Suprapubic skin (tissue), 4 donors: ENCODE results near the gene FBXO10. TPM values are rescaled to one million over a fixed set of nuclear protein-coding genes. Genes with fewer than 3 reads are reported as not detected.

Experiments
- DNase-seq, 2 donors: peaks; one replicate each; pipeline ENCODE4 v3.0.0-alpha.2; 2019; ENCODE audit warnings: low spot score in 2 of 2
- H3K27ac ChIP-seq: fragments of 200-600 bp; sonication (generic); one replicate; pipeline ENCODE4 v1.5.1; 2019
- H3K27me3 ChIP-seq: fragments of 200-600 bp; sonication (generic); one replicate; pipeline ENCODE4 v1.5.1; 2019
- H3K36me3 ChIP-seq: fragments of 200-600 bp; sonication (generic); one replicate; pipeline ENCODE4 v1.5.1; 2019
- H3K4me1 ChIP-seq: fragments of 200-600 bp; sonication (generic); one replicate; pipeline ENCODE4 v1.5.1; 2019
- H3K4me3 ChIP-seq: fragments of 200-600 bp; sonication (generic); one replicate; pipeline ENCODE4 v1.5.1; 2019; ENCODE audit warnings: mild to moderate bottlenecking
- H3K9me3 ChIP-seq: fragments of 200-600 bp; sonication (generic); one replicate; pipeline ENCODE4 v1.5.1; 2019
- EP300 ChIP-seq: sonication (generic); formaldehyde crosslinking; IDR thresholded peaks from one replicate; pipeline ENCODE4 v1.6.1; 2017; ENCODE audit warnings: antibody characterized with exemption
- POLR2A ChIP-seq, 2 donors: fragments of 450-650 bp; IDR thresholded peaks; one replicate each; pipeline ENCODE4 v1.6.1; 2017; ENCODE audit warnings: antibody characterized with exemption in 2 of 2, mild to moderate bottlenecking in 2 of 2, moderate library complexity in 2 of 2
- POLR2AphosphoS5 ChIP-seq, 3 donors: sonication (generic); formaldehyde crosslinking; IDR thresholded peaks; one replicate each; pipeline ENCODE4 v1.6.1; 2017; ENCODE audit warnings: antibody characterized with exemption in 3 of 3
- WGBS: methylation state at CpG from one replicate; pipeline ENCODE4 v1.1.5; 2018; 5-methylcytosine and 5-hydroxymethylcytosine counted together
- total RNA-seq, 4 donors: library from RNA; depleted of rRNA; stranded (reverse); fragments of >200 nt; gene quantifications; one replicate each; pipeline ENCODE4 v1.1.0, GENCODE V29; 2016
- TF ChIP-seq, protein P1 (sequence below), 2 donors: fragments of 200-600 bp in 1 of 2; fragments of 450-650 bp in 1 of 2; sonication (generic) in 1 of 2; IDR thresholded peaks; one replicate each; pipeline ENCODE4 v1.5.1; 2016 to 2019; ENCODE audit warnings: antibody characterized with exemption in 2 of 2, mild to moderate bottlenecking in 1 of 2, moderate library complexity in 1 of 2

The FBXO10 gene
- total RNA-seq, 4 donors from 2014 or later, result 2.7 to 4.7 (median 3.2) TPM

- DNase-seq, result no peak
- Histone ChIP-seq H3K27ac (no peak overlapping the region), H3K4me3 (no peak overlapping the region), H3K36me3 (peaks cover 89% of the 10 kb centered on the region), H3K9me3 (no peaks in the 10 kb centered on the region), H3K27me3 (no peaks in the 10 kb centered on the region), H3K4me1 (no peaks in the 10 kb centered on the region)
- TF ChIP-seq, protein P1, sequence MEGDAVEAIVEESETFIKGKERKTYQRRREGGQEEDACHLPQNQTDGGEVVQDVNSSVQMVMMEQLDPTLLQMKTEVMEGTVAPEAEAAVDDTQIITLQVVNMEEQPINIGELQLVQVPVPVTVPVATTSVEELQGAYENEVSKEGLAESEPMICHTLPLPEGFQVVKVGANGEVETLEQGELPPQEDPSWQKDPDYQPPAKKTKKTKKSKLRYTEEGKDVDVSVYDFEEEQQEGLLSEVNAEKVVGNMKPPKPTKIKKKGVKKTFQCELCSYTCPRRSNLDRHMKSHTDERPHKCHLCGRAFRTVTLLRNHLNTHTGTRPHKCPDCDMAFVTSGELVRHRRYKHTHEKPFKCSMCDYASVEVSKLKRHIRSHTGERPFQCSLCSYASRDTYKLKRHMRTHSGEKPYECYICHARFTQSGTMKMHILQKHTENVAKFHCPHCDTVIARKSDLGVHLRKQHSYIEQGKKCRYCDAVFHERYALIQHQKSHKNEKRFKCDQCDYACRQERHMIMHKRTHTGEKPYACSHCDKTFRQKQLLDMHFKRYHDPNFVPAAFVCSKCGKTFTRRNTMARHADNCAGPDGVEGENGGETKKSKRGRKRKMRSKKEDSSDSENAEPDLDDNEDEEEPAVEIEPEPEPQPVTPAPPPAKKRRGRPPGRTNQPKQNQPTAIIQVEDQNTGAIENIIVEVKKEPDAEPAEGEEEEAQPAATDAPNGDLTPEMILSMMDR (IDR thresholded peaks at IDR 0.05), result no peak
- no peak for TF ChIP-seq EP300
- no peak for TF ChIP-seq POLR2AphosphoS5 (IDR thresholded peaks at IDR 0.05)
- no peak for TF ChIP-seq POLR2A (IDR thresholded peaks at IDR 0.05)
- WGBS, result 81% methylated on average over 6 of the region's 6 CpGs
Observed at GRCh38 chr9:37499297-37499696, 76.9 kb downstream of the FBXO10 start.

DNA sequence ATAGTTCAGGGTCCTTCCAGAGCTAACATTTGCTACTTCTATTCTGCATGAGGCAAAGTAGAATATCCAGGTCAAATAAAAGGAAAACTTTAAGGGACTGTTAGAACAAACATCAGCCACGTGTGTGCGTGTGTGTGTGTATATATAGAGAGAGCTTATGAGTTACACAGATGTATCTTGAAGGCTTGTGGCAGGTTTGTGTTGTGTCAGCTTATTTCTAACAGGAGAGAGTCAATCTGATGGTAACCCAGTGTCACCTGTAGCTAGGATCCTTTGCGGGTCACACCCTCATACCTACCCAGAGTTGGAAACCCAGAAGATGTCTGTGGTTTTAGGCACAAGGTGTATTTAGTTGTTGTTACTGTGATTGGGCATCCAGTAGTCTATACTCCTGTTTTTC is 77.7 kb downstream of the FBXO10 start:
- no peak for DNase-seq
- Histone ChIP-seq H3K27ac (no peak overlapping the region), H3K36me3 (peaks cover 90% of the 10 kb centered on the region), H3K4me3 (no peak overlapping the region), H3K9me3 (no peaks in the 10 kb centered on the region), H3K4me1 (no peaks in the 10 kb centered on the region), H3K27me3 (no peaks in the 10 kb centered on the region)
- no peak for TF ChIP-seq POLR2A (IDR thresholded peaks at IDR 0.05)
- TF ChIP-seq POLR2AphosphoS5 (IDR thresholded peaks at IDR 0.05), result no peak
- TF ChIP-seq EP300, result no peak
- TF ChIP-seq, protein P1 (IDR thresholded peaks at IDR 0.05), result no peak
- 54% methylated on average over 3 of the region's 3 CpGs for WGBS

DNA sequence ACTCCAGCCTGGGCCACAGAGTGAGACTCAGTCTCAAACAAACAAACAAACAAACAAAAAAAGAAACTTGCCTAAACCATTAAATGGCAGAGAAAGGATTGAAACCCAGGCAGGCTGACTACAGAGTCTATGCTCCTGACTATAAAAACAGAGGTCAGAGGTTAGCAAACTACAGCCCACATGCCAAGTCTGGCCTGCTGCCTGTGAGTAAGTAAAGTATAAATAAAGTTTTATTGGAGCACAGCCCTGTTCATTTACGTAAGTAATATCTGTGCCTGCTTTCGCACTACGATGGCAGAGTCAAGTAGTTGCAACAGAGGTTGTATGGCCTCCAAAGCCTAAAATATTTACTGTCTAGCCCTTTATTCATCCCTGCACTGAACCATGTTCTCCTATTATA is 78.9 kb downstream of the FBXO10 start:
- H3K4me3 ChIP-seq, result no peak overlapping the region
- no peaks in the 10 kb centered on the region for H3K4me1 ChIP-seq
- H3K27ac ChIP-seq, result no peak overlapping the region
- WGBS, result 92% methylated on average over 3 of the region's 3 CpGs
- TF ChIP-seq, protein P1 (IDR thresholded peaks at IDR 0.05), result no peak
- no peak for TF ChIP-seq POLR2A (IDR thresholded peaks at IDR 0.05)
- no peak for TF ChIP-seq POLR2AphosphoS5 (IDR thresholded peaks at IDR 0.05)
- DNase-seq, result no peak
- H3K36me3 ChIP-seq, result peaks cover 90% of the 10 kb centered on the region
- no peaks in the 10 kb centered on the region for H3K9me3 ChIP-seq
- H3K27me3 ChIP-seq, result no peaks in the 10 kb centered on the region

DNA sequence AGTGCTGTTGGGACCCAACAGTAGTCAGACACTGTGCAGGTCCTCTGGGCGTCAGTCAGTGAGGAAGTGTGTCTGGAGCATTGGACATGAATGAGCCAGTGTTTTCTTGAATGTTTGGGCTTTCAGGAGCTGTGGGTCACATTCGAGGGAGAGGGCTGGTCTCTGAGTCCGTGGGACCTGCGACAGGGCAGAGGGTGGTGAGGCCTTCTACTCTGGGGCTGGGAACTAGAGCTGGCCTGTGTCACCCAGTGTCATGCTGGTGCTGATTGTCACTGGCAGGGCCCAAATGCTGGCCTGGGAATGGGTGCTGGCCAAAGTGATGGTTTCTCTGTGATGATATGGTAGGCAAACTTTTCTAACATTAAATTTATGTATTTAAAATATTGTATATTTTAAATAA is 80.2 kb downstream of the FBXO10 start:
- Histone ChIP-seq H3K4me1 (no peaks in the 10 kb centered on the region), H3K9me3 (no peaks in the 10 kb centered on the region), H3K4me3 (no peak overlapping the region), H3K36me3 (peaks cover 90% of the 10 kb centered on the region), H3K27ac (no peak overlapping the region), H3K27me3 (no peaks in the 10 kb centered on the region)
- TF ChIP-seq EP300 (no peak), POLR2AphosphoS5 (IDR thresholded peaks at IDR 0.05) (no peak), POLR2A (IDR thresholded peaks at IDR 0.05) (no peak)
- TF ChIP-seq, protein P1 (IDR thresholded peaks at IDR 0.05), result no peak
- DNase-seq, result no peak
- WGBS, result 66% methylated on average over 4 of the region's 4 CpGs

GRCh38 chr9:37495571-37495970 is 80.6 kb downstream of the FBXO10 start:
- H3K4me3 ChIP-seq, result no peak overlapping the region
- no peaks in the 10 kb centered on the region for H3K27me3 ChIP-seq
- TF ChIP-seq POLR2AphosphoS5 (IDR thresholded peaks at IDR 0.05), result no peak
- TF ChIP-seq, protein P1 (IDR thresholded peaks at IDR 0.05), result no peak
- no peak for TF ChIP-seq EP300
- no peak for TF ChIP-seq POLR2A (IDR thresholded peaks at IDR 0.05)
- no peaks in the 10 kb centered on the region for H3K9me3 ChIP-seq
- no peak overlapping the region for H3K27ac ChIP-seq
- peaks cover 90% of the 10 kb centered on the region for H3K36me3 ChIP-seq
- 100% methylated on average over 5 of the region's 5 CpGs for WGBS
- no peak for DNase-seq
- H3K4me1 ChIP-seq, result no peaks in the 10 kb centered on the region
